Dedifferentiated amniotic fluid mesenchymal stem cell (primary cell): ENCODE data around the gene PRTG.

ENCODE experiments used
- DNase-seq: peaks from one replicate; pipeline ENCODE4 v3.0.0-alpha.2; 2016; ENCODE audit errors: extremely low spot score

Gene PRTG

DNA sequence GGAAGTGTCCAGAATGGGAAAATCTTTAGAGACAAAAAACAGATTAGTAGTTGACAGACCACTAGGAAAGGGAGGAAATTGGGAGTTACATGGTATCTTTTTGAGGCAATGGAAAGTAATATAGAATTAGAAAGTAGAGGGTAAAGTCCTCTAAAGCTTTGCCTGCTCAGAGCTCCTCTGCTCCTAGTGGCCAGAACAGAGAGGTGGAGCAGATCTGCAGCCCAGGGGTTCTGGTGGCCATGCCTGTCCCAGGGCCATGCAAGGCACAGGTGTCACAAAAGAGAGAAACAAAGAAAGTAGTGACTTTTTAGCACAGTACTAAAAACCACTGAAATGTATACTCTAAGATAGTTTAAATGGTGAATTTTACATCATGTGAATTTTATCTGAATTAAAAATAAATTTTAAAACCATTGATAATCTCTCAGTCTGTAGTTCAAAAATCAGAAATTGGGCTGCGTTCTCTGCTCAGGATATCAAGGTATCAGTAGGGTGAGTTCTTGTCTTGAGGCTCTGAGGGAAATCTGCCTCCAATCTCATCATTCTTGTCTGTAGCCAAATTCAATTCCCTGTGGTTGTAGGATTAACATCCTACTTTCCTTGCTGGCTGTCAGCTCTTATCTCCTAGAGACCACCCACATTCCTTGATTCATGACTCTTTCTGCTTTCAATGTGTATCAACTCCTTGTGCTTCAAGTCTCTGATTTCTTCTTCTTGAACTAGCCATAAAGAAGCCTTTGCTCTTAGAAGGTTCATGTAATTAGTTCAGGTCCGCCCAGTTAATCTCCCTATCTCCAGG is 178.4 kb downstream of the PRTG start:
- DNase-seq: no peak

DNA sequence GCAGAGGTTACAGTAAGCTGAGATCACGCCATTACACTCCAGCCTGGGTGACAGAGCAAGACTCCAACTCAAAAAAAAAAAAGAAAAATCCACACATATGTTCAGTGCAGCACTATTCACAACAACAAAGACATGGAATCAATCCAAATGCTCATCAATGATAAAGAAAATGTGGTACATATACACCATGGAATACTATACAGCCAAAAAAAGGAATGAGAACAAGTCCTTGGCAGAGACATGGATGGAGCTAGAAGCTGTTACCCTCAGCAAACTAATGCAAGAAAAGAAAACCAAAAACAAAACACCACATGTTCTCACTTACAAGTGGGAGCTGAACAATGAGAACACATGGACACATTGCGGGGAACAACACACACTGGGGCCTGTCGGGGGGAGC is 180.4 kb downstream of the PRTG start:
- DNase-seq: no peak
